GM18502 (cell line): Measurements from ENCODE around the gene HECW1.
"Not testable (repeated sequence)": the region's sequence is repeated elsewhere in the genome, so short reads cannot be mapped to it uniquely, and the experiment has no call there.

ENCODE experiments used
- ATAC-seq: cut with Tn5 transposase; IDR thresholded peaks from one replicate; pipeline ENCODE4 v1.9.1; 2021; ENCODE audit warnings: mild to moderate bottlenecking; ENCODE audit not compliant: unreplicated experiment, poor library complexity

HECW1 gene

GRCh38 chr7:43199371-43200160, 87.1 kb downstream of the HECW1 start:
- ATAC-seq = no peak

GRCh38 chr7:43201912-43202311, 89.5 kb downstream of the HECW1 start:
- no peak for ATAC-seq

GRCh38 chr7:43204081-43204480, 91.6 kb downstream of the HECW1 start:
- ATAC-seq = no peak

- ATAC-seq = no peak
Observed at GRCh38 chr7:43205171-43205795, 92.8 kb downstream of the HECW1 start.

GRCh38 chr7:43208242-43208641, 95.8 kb downstream of the HECW1 start:
- no peak for ATAC-seq

- not testable (repeated sequence) for ATAC-seq
Observed at GRCh38 chr7:43210539-43210938, 98.1 kb downstream of the HECW1 start.

- no peak for ATAC-seq
Observed at GRCh38 chr7:43211286-43211685, 98.8 kb downstream of the HECW1 start.

GRCh38 chr7:43211693-43212092, 99.2 kb downstream of the HECW1 start:
- ATAC-seq = no peak

- ATAC-seq = no peak
Observed at GRCh38 chr7:43212921-43213320, 100.5 kb downstream of the HECW1 start.

GRCh38 chr7:43215061-43215460, 102.6 kb downstream of the HECW1 start:
- no peak for ATAC-seq

- no peak for ATAC-seq
Observed at GRCh38 chr7:43217055-43217454, 104.6 kb downstream of the HECW1 start.

GRCh38 chr7:43218901-43219300, 106.5 kb downstream of the HECW1 start:
- ATAC-seq = not testable (repeated sequence)

GRCh38 chr7:43220250-43220649, 107.8 kb downstream of the HECW1 start:
- ATAC-seq = no peak

- no peak for ATAC-seq
Observed at GRCh38 chr7:43220742-43221141, 108.3 kb downstream of the HECW1 start.

GRCh38 chr7:43229801-43230200, 117.4 kb downstream of the HECW1 start:
- ATAC-seq = no peak

GRCh38 chr7:43232366-43232765, 119.9 kb downstream of the HECW1 start:
- no peak for ATAC-seq

GRCh38 chr7:43234073-43234472, 121.6 kb downstream of the HECW1 start:
- ATAC-seq = no peak

- ATAC-seq = no peak
Observed at GRCh38 chr7:43234968-43235367, 122.5 kb downstream of the HECW1 start.

- ATAC-seq = no peak
Observed at GRCh38 chr7:43240565-43240964, 128.1 kb downstream of the HECW1 start.

GRCh38 chr7:43242628-43243255, 130.3 kb downstream of the HECW1 start:
- ATAC-seq = no peak

- ATAC-seq = no peak
Observed at GRCh38 chr7:43244232-43244631, 131.8 kb downstream of the HECW1 start.
